Suprapubic skin (tissue), 4 donors: ENCODE data around the gene KIR2DL1.
"Not testable (repeated sequence)": the region's sequence is repeated elsewhere in the genome, so short reads cannot be mapped to it uniquely, and the experiment has no call there.

Source experiments
- EP300 ChIP-seq: sonication (generic); formaldehyde crosslinking; IDR thresholded peaks from one replicate; pipeline ENCODE4 v1.6.1; 2017; ENCODE audit warnings: antibody characterized with exemption
- POLR2A ChIP-seq, 2 donors: fragments of 450-650 bp; IDR thresholded peaks; one replicate each; pipeline ENCODE4 v1.6.1; 2017; ENCODE audit warnings: antibody characterized with exemption in 2 of 2, mild to moderate bottlenecking in 2 of 2, moderate library complexity in 2 of 2
- POLR2AphosphoS5 ChIP-seq, 3 donors: sonication (generic); formaldehyde crosslinking; IDR thresholded peaks; one replicate each; pipeline ENCODE4 v1.6.1; 2017; ENCODE audit warnings: antibody characterized with exemption in 3 of 3

DNA sequence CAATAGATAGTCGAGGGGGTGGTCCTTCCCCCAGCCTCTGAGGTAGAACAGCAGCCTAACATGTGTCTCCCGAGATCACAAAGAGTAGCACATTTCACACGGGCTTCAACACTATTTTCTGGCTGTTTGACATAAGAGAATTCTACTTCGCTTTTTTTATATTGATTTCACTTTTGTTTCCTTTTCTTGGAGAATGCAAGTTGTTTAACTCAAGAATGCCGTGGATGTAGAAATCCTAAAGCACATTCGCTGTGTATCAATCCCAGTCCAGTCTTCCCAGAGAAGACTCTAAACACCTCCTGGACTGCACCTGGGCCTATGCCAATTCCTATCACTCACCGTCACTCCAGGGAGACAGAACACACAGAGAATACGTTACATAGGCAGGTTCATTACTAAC lies 58.5 kb downstream of the KIR2DL1 start:
- not testable (repeated sequence) for TF ChIP-seq EP300; POLR2A (IDR thresholded peaks at IDR 0.05); POLR2AphosphoS5 (IDR thresholded peaks at IDR 0.05)
